ENCODE measurements around the gene CD81. TPM values are rescaled to one million over a fixed set of nuclear protein-coding genes. Genes with fewer than 3 reads are reported as not detected.

CD81 gene
- total RNA-seq, 4 donors from 2014 or later, result 264 to 370 (median 298) TPM

DNA sequence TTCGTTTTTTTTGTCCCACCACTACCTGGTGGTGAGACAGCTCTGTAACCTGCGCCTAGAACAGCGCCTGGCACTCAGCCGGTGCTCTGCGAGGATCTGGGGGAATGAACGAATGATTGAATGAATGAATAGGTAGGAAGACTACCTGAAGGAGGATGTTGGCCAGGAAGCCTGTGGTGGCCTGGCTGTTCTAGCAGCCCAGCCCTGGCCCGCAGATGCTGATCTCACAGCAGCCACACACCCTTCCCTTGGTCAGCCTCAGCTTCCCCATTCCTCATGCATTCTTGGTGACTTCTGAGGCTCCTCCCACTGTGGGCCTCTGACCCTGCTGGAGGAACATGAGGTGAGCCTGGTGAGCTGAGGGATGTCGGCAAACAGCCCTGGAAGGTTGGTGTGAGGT, 63.5 kb downstream of the CD81 start:
- H3K9me3 ChIP-seq, result no peaks in the 10 kb centered on the region
- TF ChIP-seq, protein P1, sequence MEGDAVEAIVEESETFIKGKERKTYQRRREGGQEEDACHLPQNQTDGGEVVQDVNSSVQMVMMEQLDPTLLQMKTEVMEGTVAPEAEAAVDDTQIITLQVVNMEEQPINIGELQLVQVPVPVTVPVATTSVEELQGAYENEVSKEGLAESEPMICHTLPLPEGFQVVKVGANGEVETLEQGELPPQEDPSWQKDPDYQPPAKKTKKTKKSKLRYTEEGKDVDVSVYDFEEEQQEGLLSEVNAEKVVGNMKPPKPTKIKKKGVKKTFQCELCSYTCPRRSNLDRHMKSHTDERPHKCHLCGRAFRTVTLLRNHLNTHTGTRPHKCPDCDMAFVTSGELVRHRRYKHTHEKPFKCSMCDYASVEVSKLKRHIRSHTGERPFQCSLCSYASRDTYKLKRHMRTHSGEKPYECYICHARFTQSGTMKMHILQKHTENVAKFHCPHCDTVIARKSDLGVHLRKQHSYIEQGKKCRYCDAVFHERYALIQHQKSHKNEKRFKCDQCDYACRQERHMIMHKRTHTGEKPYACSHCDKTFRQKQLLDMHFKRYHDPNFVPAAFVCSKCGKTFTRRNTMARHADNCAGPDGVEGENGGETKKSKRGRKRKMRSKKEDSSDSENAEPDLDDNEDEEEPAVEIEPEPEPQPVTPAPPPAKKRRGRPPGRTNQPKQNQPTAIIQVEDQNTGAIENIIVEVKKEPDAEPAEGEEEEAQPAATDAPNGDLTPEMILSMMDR (IDR thresholded peaks at IDR 0.05), result no peak
- TF ChIP-seq POLR2A (IDR thresholded peaks at IDR 0.05), result no peak
- H3K27me3 ChIP-seq, result no peaks in the 10 kb centered on the region
- WGBS, 2 donors, result 82 to 86% methylated on average over 6 to 8 of the region's 8 CpGs
- peaks cover 0 to 9% of the 10 kb centered on the region in 2 donors for H3K4me1 ChIP-seq
- no peak overlapping the region for H3K27ac ChIP-seq
- no peak overlapping the region for H3K4me3 ChIP-seq (replicated peaks in 1 of 3)
- H3K36me3 ChIP-seq, result no peaks in the 10 kb centered on the region
- intact Hi-C loops (cut with DNase I), result no loop called here
- DNase-seq, result no peak

- Histone ChIP-seq H3K4me1 (peaks cover 1 to 14% of the 10 kb centered on the region in 2 donors), H3K9me3 (no peaks in the 10 kb centered on the region), H3K4me3 (replicated peaks in 1 of 3) (no peak overlapping the region), H3K27ac (no peak overlapping the region), H3K36me3 (no peaks in the 10 kb centered on the region), H3K27me3 (no peaks in the 10 kb centered on the region)
- TF ChIP-seq, protein P1 (IDR thresholded peaks at IDR 0.05), result no peak
- intact Hi-C loops (cut with DNase I), result no loop called here
- no peak for DNase-seq
- 77 to 94% methylated on average over 4 of the region's 4 CpGs for WGBS, 2 donors
Measured at GRCh38 chr11:2441171-2441570, 64.1 kb downstream of the CD81 start.

DNA sequence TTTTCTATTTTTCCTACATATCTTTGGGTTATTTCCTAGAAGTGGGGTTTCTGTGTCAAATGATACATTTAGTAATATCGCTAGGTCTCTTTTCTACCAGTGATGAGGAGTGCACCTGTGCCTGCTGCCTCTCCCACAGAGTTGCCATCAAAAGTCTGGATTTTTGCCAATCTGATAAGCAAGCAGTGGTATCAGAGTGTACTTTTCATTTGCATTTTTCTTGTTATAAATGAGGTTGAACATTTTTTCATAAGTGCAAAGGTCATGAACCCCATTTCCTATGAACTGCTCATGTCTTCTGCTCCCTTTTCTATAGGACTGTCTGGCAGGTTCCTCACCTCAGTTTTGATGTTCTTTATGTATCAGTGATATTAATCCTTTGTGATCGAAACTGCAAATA, 65.5 kb downstream of the CD81 start:
- DNase-seq, result no peak
- Histone ChIP-seq H3K36me3 (no peaks in the 10 kb centered on the region), H3K27me3 (no peaks in the 10 kb centered on the region), H3K4me3 (replicated peaks in 1 of 3) (no peak overlapping the region), H3K27ac (no peak overlapping the region), H3K9me3 (no peaks in the 10 kb centered on the region), H3K4me1 (peaks cover 16 to 28% of the 10 kb centered on the region in 2 donors)
- WGBS, 2 donors, result 92% methylated on average over 2 of the region's 2 CpGs
- TF ChIP-seq POLR2A (IDR thresholded peaks at IDR 0.05), result no peak
- TF ChIP-seq, protein P1 (IDR thresholded peaks at IDR 0.05), result no peak
- intact Hi-C loops (cut with DNase I), result no loop called here

GRCh38 chr11:2443406-2443805, 66.3 kb downstream of the CD81 start:
- Histone ChIP-seq H3K9me3 (no peaks in the 10 kb centered on the region), H3K27ac (peak overlapping the region in 1 of 3 donors; percentile 40), H3K4me1 (peaks cover 24 to 33% of the 10 kb centered on the region in 2 donors), H3K27me3 (no peaks in the 10 kb centered on the region), H3K36me3 (no peaks in the 10 kb centered on the region), H3K4me3 (replicated peaks in 1 of 3) (no peak overlapping the region)
- TF ChIP-seq, protein P1 (IDR thresholded peaks at IDR 0.05), result no peak
- no peak for TF ChIP-seq POLR2A (IDR thresholded peaks at IDR 0.05)
- DNase-seq, result peak; percentile 36 to 62
- intact Hi-C loops (cut with DNase I), result no loop called here
- WGBS, 2 donors, result 31 to 44% methylated on average over 7 to 11 of the region's 11 CpGs

GRCh38 chr11:2443881-2444820, 67.0 kb downstream of the CD81 start, which contains the start of gene TRPM5:
Gene TRPM5, minus strand, starts transcription at chr11:2444514. Its CDS starts 21,478 bp downstream, at chr11:2423036.
- Histone ChIP-seq H3K4me1 (peaks cover 24 to 33% of the 10 kb centered on the region in 2 donors), H3K27ac (peak within 1 kb of the TSS; percentile 8 to 65 (median 61)), H3K27me3 (no peaks in the 10 kb centered on the region), H3K4me3 (replicated peaks in 1 of 3) (peak within 1 kb of the TSS; percentile 47 to 69 (median 52)), H3K36me3 (no peaks in the 10 kb centered on the region), H3K9me3 (no peaks in the 10 kb centered on the region)
- 7% methylated on average over 18 of the region's 64 CpGs; no CpG with 5 or more reads in 1 of the 2 donors for WGBS, 2 donors
- DNase-seq, result peak; percentile 59 to 73
- no peak for TF ChIP-seq POLR2A (IDR thresholded peaks at IDR 0.05)
- TF ChIP-seq, protein P1 (IDR thresholded peaks at IDR 0.05), result no peak
- intact Hi-C loops (cut with DNase I), result no loop called here

Data from thyroid gland (tissue), 4 donors.